HG03457 (cell line): ENCODE data around the gene FAM118A.
"Not testable (repeated sequence)": the region's sequence is repeated elsewhere in the genome, so short reads cannot be mapped to it uniquely, and the experiment has no call there.

Experiments used
- ATAC-seq: cut with Tn5 transposase; IDR thresholded peaks from one replicate; pipeline ENCODE4 v1.9.1; 2021; ENCODE audit warnings: moderate number of reproducible peaks; ENCODE audit not compliant: unreplicated experiment

Gene FAM118A

DNA sequence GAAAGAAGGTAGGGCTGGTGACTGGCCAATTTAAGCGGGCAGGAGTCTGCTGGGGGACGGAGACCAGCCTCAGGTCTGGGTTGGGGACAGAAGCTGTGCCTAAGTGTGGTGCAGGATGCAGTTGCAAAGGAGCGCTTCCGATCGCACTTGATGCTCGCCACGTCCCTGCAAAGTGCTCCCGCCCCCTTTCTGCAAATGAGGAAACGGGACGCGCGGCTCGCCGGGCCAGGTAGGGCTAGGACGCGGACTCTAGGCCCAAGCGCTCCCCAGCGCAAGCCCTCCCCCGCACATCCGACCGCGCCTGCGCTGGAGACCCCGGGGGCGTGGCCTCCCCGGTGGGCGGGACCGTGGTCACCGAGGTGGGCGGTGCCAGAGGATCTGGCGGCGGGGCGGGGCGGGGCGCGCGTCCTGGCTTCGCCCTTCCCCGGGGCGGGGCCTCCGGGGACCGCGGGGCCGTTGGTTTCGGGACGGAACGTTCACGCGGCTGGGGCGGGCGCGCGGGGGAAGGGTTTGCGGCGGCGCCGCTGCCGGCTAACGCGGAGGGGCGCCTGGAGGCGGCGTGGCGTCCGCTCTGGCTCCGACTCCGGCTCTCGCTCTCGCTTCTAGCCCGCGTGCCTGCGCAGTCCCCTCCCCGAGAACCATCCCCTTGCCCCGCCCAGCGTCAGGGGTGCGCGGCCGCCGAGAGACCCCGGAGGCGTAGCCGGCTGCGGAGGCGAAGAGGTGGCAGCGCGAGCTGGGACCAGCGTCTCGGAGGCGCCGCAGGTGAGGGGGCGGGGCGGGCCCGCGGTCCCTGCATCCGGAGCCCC is at the start of gene FAM118A:
Gene FAM118A (plus strand): TSS at position 513 of the 806 bp plus-strand sequence. CDS start 12,446 bp downstream, outside the sequence.
- ATAC-seq = peak; percentile 59

DNA sequence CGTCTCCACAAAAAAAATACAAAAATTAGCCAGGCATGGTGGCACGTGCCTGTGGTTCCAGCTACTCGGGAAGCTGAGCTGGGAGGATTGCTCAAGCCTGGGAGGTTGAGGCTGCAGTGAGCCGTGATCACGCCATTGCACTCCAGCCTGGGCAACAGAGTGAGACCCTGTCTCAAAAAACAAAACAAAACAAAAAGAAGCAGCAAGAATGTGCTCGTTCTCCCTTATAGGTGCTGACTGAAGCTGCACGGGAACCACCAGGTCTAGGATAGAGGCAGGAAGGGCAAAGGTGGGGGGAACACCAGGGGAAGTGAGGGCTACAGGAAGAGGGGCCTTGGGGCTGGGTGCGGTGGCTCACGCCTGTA is 49.4 kb upstream of the FAM118A start:
- ATAC-seq = not testable (repeated sequence)

DNA sequence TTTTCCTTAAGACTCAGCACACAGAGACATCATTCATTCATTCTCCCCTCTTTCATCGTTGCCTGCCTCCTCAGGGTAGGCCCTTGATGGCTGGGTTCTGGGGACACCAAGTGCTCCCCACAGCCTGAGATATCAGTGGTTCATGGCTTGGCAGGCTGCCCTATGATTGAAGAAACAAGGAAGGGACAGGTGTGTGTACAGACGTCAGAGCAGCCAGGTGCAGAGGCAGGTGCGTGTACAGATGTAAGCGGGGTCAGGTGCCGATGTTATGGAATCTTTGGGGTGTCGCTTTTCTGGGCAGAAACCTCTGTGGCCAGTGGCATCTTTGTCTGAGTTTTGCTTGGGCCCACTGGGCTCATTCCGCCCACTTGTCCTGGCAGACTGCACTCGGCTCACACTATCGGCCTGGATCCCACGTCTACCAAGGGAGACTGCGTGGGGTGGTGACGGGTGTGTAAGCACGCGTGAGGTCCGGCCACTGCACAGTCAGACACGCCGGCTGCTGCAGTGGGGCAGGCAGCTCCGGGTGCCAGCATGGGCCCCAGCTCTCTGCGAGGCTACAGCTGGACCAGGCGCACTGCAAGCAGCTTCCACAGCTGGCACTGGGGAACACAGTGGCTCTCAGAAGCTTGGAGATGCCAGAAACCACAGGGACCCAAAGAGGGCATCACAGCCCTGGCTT is 48.2 kb upstream of the FAM118A start:
- ATAC-seq = no peak

DNA sequence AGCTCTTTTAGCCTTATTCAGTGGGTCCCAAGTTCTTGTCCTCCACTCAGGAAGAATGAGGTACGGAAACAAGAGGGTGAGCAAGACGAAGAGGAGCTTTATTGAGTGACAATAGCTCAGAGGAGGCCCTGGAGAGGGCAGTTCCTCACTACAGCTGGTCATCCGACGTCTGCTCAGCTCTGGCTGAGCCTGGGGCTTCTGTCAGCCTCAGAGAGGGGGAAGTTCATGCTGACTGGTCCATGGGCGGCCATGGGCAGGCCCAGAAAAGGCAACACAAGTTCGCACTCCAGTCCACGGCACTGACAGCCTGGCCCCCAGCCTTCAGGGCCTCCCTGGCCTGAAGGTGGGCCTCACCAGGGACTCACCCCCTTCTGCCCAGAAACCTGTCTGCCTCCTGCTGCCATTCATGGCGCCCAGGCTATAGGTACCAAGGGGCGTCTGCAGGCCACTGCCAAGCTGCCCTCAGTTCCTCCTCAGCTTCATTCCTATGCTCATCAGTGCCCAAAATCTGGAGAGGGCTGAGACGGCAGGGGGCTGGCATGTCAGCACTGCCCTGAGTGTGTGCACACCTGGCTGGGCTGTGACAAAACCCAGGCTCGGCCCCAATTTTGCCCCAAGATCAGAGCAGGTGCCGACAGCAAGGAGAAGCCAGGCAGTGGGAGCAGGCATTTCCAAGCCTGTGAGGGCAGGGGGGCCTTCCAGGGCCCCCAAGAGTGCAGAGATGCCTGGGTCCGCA is 47.4 kb upstream of the FAM118A start:
- ATAC-seq = no peak

DNA sequence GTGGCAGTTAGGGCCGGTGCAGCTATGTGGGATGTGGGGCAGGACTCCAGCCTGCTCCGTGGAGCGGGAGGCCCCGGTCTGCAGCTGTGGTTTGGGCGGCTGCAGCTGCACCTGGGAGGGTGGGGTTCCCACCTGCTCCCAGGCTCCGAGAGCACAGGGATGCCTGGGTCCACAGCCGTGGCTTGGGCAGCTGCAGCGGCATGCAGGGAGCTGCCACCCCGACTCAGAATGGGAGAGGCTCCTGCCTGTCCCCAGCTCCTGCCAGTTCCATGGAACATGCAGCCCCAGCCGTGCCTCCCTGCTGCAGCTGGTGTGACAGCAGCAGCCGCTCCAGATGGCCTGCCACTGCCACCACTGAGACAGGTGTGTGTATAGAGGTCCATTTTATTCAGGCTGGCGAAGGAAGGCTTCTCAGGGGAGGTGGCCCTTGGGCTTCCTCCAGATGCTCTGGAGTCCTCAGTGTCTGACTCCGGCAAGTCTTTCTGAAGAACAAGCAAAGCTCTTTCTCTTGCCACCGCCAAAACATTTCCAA is 46.7 kb upstream of the FAM118A start:
- ATAC-seq = no peak

DNA sequence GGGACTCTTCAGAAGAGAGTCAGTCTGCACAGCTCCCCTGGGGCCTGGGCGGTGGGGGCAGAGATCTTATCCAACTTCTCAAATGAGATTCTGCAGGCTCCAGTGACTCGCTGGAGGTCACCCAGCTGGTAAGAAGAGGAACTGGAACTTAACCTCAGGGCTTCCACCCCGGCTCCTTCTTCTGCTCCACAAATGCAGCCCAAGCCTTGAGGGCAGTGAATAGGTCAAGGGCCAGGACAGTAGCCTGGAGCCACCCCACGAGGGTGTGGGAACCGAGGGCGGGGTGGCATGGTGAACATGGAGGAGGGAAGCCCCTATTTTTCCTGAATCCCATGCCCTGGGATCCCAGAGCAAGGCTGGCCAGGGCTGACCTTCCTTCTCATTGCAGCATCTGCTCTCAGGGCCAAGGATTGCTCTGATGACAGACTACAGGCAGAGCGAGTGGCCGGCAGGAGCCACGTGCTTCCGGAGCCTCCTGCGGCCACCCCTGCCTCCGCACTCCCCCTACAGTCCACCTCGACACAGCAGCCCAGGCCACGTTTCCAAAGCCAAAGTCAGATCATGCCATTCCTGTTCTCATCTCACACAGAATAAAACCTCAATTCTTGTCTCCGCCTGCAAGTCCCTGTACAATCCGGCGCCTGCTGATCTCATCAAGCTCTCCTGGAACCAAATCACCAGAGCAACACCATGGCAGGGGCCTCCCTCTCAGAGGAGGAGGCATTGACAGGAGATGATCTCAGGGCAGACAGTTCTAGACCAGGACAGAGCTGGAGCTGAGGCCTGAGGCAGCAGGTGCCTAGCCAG is 46.1 kb upstream of the FAM118A start:
- peak; percentile 53 for ATAC-seq

DNA sequence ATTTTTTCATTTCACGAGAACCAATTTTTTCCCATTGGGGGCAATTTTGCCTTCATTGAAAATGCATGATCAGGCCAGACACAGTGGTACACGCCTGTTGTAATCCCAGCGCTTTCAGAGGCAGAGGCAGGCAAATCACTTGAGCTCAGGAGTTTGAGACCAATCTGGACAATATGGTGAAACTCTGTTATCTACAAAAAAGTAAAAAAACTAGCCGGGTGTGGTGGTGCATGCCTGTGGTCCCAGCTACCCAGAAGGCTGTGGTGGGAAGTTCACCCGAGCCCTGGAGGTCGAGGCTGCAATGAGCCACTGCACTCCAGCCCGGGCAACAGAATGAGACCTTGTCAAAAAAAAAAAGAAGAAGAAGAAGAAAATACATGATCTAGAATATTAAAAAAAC is 44.2 kb upstream of the FAM118A start:
- no peak for ATAC-seq

DNA sequence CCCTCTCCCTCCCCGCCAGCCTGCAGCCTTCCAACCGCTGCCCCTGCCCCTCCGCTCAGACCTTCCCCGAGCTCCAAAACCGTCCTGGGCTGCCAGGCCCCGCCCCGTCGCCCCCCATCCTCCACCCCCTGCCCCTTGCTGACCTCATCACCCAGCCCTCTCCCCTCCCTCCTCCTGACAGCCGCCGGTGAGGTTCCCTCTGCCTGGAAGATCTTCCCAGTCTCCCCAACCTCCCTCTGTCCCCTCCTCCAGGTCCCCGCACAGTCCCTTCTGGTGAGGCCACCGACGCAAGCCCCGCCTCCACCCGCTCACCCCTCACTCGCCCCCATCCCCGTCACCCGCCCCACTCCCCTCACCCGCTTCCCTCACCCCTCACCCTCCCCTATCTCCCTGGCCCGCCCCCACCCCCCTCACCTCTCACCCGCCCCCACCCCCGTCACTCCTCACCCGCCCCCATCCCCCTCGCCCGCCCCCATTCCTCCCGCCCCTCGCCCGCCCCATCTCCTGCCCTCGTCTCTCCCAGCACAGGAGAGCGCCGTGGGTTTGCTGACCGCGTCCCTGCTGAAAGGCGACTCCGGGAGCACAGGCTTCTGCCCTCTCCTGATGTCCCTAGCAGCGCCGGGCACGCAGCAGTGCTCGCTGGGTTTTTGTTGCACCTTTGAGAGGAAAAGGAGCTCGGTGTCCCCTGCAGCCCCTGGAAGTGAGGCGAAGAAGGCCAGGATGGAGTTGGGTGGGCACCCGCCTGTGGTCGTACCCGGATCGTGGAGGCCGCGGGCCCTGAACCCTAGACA is 41.4 kb upstream of the FAM118A start:
- ATAC-seq = no peak

DNA sequence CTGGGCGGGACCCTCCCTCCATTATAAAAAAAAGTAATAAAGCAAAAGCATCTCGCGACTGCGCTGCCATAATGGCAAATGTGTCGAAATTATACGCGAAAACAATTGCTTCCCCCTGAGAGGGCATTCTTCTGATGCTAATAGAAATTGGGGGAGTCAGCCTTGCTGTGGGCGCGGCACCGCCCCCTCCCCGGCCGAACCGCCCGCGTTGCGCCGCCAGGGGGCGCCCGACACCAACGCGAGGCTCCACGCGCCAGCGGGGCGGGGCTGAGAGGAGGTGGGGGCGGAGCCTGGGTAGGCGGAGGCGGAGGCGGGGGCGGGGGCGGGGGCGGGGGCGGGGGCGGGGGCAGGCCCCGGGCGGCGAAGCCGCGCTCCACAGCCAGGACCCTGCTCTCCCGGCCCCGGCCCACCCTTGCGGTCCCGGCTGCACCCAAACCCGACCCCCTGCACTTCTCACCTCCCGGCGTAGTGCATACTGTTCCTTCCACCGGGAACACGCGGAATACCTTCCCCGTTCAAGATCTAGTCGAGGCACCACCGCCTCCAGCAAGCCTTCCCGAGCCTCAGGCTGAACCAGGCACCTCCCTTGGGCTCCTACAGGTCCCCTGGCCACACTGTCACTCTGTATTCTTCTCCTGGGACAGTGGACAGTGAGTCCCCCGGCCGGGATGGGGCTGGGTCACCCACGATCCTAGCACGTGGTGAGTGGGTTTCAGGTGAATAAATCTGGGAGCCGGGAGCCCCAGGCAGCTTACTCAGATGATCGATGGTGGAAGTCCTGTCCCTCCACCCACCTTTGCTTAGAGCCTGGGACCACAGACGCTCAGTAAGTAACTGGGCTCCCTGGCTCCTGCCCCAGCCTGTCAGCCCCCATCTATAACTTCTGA is 40.5 kb upstream of the FAM118A start:
- no peak for ATAC-seq

DNA sequence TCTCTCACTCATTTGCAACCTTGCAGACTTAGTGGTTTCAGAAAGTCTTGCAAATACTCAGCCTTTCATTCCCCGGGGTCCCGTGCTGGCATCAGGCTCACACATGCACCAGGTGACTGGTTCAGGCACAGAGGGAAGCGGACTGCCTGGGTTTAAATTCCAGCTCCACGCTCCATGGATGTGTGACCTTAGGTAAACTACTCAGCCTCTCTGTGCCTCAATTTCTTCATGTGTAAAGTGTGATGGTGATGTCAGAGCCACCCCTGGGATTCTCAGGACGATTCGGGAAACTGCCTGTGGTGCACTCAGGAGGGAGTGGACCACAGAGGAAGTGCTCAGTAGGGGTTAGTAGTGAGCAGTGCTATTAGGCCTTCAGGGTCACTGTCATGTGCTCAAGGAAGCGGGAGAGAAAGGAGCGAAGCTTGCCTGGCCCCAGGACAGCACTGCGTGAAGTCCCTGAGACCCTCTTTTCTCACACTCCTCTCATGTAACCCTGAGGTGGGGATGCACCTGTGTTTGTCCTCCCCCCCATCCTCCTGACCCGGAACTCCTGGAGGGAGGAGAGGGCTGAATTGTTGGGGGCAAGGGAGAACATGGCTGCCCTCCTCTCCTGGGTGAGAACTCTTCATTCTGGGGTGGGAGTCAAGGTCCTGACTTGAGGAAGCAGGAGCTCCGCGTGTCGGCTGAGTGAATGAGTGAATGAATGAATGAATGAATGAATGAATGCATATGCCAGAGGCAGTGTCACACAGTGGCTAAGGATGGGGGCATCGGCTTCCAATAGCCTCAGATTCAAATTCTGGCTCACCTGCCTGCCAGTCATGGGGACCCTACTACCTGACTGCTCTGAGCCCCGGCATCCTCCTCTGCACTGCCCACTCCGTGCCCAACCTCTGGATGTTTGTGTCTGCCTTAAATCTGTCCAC is 39.4 kb upstream of the FAM118A start:
- ATAC-seq = no peak

DNA sequence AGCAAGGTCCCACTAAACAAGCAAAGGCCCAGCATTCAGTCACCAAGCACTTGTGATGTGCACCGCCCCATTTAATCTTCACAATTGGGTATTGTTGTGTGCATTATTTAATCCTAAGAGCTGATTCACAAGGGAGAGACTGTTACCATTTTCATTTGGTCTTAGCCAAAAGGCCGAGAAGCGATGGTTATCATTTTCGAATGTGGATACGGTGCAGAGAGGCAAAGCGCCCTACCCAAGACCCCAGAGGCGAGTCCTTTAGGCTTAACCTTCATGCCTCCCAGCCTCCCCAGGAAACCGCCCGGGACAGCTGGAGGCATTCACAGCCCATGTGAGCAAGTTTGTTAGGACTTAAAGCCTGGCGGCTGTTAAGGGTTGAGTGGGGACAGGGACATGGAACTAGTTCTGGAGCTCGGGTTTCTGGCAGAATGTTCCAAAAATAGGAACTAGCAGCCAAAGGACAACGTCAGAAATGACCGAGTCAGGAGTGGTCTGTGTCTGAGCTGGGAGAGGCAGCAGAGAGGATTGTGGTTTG is 38.0 kb upstream of the FAM118A start:
- no peak for ATAC-seq

DNA sequence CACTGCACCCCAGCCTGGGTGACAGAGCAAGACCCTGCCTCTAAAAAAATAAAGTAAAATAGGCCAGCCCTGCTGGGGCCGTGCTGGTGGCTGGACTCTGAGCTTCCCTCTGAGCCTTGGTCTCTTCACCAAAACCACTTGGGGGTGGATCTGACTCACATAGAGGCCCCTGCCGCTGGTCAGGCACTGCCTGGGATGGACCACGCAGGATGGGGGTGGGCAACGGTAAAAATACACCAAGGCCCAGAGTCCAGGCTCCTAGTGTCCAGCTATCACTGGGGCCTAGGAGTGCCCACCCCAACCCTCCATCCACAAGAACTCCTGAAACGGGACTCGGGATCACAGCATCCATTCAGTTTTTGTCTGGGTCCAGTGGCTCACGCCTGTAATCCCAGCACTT is 37.2 kb upstream of the FAM118A start:
- no peak for ATAC-seq

DNA sequence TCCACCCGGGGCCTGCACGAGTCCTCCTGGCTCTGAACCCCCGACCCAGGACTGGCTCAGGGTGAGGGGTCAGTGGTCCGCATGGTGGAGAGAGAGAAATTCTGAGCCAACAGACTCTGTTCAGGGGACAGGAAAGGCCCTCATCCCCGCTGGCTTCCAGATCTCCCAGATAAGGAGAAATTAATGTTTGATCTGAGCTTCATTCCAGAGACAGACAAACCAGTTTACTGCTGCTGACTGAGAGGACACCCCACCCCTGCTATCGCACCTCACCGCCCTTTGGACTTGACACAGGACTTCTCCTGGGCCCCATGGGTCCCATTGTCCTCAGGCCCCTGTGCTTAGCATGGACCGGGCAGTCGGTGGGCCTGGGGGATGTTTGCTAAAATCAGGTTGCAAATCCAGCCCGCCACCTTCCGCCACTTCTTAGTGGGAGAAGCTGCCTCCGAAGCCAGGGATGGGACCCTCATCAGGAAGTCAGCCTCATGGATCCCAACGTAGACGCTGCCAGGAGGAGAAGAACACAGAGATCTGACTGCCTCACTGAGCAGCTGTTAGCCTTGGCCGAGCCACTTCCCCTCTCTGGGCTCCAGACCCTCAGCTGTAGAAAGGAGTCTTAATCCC is 36.2 kb upstream of the FAM118A start:
- no peak for ATAC-seq

DNA sequence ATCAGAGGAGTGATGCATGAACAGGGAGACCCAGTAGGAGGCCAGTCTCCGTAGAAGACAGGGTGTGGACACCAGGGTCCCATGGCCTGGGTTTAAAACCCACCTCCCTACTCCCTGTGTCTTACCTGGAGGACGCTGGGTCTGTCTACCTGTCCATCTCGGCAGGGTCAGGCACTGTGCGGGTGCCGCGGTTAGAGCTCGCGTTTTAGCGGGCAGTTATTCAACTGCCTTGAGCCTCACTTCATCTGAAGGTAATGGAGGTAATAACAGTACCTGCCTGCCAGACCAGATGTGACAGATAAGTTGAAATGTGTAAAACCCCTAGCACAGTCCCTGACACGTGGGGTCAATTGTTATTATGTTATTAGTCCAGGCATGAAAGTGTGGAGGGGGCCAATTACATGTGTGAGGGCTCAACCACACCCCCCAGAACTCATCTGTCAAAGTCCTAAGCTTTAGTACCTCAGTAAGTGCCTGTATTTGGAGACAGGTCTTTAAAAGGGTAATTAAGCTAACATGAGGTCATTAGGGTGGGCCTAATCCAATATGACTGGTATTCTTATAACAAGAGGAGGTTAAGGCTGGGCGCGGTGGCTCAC is 33.1 kb upstream of the FAM118A start:
- ATAC-seq = no peak

DNA sequence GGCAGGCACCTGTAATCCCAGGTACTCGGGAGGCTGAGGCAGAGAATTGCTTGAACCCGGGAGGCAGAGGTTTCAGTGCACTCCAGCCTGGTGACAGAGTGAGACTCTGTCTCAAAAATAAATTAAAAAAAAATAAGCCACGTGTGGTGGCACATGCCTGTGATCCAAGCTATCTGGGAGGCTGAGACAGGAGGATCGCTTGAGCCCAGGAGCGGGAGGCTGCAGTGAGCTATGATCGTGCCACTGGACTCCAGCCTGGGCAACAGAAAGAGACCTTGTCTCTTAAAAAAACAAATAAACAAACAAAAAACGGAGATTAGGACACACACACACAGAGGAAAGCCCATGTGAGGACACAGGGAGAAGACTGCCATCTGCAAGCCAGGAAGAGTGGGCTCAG is 32.0 kb upstream of the FAM118A start:
- not testable (repeated sequence) for ATAC-seq

DNA sequence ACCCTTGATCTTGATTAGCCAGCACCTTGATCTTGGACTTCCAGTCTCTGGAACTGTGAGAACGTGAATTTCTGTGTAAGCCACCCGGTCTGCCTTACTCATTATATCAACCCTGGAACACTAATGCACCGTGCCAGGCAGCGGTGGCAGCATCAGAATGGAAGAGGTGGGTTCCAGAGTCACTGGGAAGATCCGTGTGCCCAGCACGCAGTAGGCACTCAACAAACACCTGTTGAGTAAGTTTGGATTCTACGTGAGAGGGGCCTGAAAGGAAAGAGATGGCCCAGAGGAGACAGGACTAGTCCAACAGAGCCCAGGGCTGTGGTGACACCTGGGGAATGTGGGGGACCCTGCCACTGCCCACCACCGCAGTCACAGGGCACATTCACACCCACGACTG is 31.6 kb upstream of the FAM118A start:
- ATAC-seq = no peak

DNA sequence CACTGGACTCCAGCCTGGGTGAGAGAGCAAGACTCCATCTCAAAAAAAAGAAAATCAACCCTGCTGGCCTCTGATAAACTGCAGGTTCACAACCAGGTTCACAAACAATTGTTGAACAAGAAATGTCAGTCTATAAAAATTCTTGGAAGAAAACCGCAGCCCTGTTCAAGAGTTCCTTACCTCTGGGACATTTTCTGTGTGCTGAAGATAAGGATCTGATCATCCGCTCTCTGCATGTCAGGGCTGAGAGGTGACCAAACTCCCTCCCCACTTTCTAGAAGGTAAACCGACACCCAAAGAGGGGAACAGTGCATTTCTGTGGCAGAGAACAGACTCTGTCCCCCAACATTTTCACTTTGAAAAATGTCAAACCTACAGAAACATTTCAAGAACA is 29.1 kb upstream of the FAM118A start:
- ATAC-seq = no peak
